ENCODE measurements around the gene NKX2-3.

Gene NKX2-3

GRCh38 chr10:99539120-99539519 lies 6.4 kb downstream of the NKX2-3 start:
- DNase-seq, result no peak

- DNase-seq, result no peak
Observed at GRCh38 chr10:99539820-99540219, 7.1 kb downstream of the NKX2-3 start.

- no peak for DNase-seq
Observed at GRCh38 chr10:99540306-99540656, 7.5 kb downstream of the NKX2-3 start.

GRCh38 chr10:99540657-99541531 lies 8.2 kb downstream of the NKX2-3 start:
- no peak for DNase-seq

GRCh38 chr10:99544322-99544721 lies 11.6 kb downstream of the NKX2-3 start:
- DNase-seq, result no peak

- DNase-seq, result no peak
Observed at GRCh38 chr10:99548041-99548530, 15.3 kb downstream of the NKX2-3 start.

- DNase-seq, result no peak
Observed at GRCh38 chr10:99551158-99551557, 18.4 kb downstream of the NKX2-3 start.

GRCh38 chr10:99551616-99552015 lies 18.9 kb downstream of the NKX2-3 start:
- DNase-seq, result no peak

GRCh38 chr10:99555371-99555770 lies 22.6 kb downstream of the NKX2-3 start:
- no peak for DNase-seq

- no peak for DNase-seq
Observed at GRCh38 chr10:99555825-99556523, 23.2 kb downstream of the NKX2-3 start.

GRCh38 chr10:99557044-99557443 lies 24.3 kb downstream of the NKX2-3 start:
- no peak for DNase-seq

- no peak for DNase-seq
Observed at GRCh38 chr10:99558708-99559107, 26.0 kb downstream of the NKX2-3 start.

GRCh38 chr10:99560277-99561126 lies 27.8 kb downstream of the NKX2-3 start:
- peak; percentile 4 to 14 for DNase-seq

GRCh38 chr10:99562631-99563030 lies 29.9 kb downstream of the NKX2-3 start:
- no peak for DNase-seq

- no peak for DNase-seq
Observed at GRCh38 chr10:99564361-99564760, 31.6 kb downstream of the NKX2-3 start.

GRCh38 chr10:99565166-99565565 lies 32.4 kb downstream of the NKX2-3 start:
- no peak for DNase-seq

GRCh38 chr10:99569253-99569939 lies 36.7 kb downstream of the NKX2-3 start:
- no peak for DNase-seq

- DNase-seq, result no peak
Observed at GRCh38 chr10:99569961-99570360, 37.2 kb downstream of the NKX2-3 start.

GRCh38 chr10:99571816-99572215 lies 39.1 kb downstream of the NKX2-3 start:
- DNase-seq, result no peak

GRCh38 chr10:99573790-99574189 lies 41.0 kb downstream of the NKX2-3 start:
- DNase-seq, result no peak

- DNase-seq, result no peak
Observed at GRCh38 chr10:99579971-99580370, 47.2 kb downstream of the NKX2-3 start.

GRCh38 chr10:99582255-99582770 lies 49.6 kb downstream of the NKX2-3 start:
- no peak for DNase-seq
